Thymus (tissue), 11 donors: ENCODE results near the gene TENM4. TPM values are rescaled to one million over a fixed set of nuclear protein-coding genes. Genes with fewer than 3 reads are reported as not detected.

Experiments used
- DNase-seq, 9 donors: peaks; one replicate each; pipeline ENCODE4 v3.0.0-alpha.2; 2013; ENCODE audit warnings: low spot score in 9 of 9, low read depth in 6 of 9, missing footprints in 1 of 9
- H3K27ac ChIP-seq, 2 donors: one replicate each; pipeline ENCODE4 v1.5.1; 2013; ENCODE audit warnings: control low read depth in 1 of 2, low read depth in 1 of 2, low read length in 1 of 2, mild to moderate bottlenecking in 1 of 2, moderate library complexity in 1 of 2
- H3K27me3 ChIP-seq, 2 donors: one replicate each; pipeline ENCODE4 v1.5.1; 2013; ENCODE audit warnings: low read length in 1 of 2; ENCODE audit not compliant: control insufficient read depth in 2 of 2, insufficient read depth in 1 of 2
- H3K36me3 ChIP-seq, 2 donors: one replicate each; pipeline ENCODE4 v1.5.1; 2013; ENCODE audit warnings: low read length in 1 of 2, mild to moderate bottlenecking in 1 of 2, moderate library complexity in 1 of 2; ENCODE audit not compliant: control insufficient read depth in 2 of 2, insufficient read depth in 2 of 2
- H3K4me1 ChIP-seq, 2 donors: one replicate each; pipeline ENCODE4 v1.5.1; 2013; ENCODE audit warnings: low read length in 2 of 2; ENCODE audit not compliant: control insufficient read depth in 2 of 2, insufficient read depth in 2 of 2
- H3K4me3 ChIP-seq, 2 donors: one replicate each; pipeline ENCODE4 v1.5.1; 2013; ENCODE audit warnings: low read length in 2 of 2, control low read depth in 1 of 2, mild to moderate bottlenecking in 1 of 2
- H3K9me3 ChIP-seq, 2 donors: one replicate each; pipeline ENCODE4 v1.5.1; 2013; ENCODE audit warnings: low read length in 1 of 2, mild to moderate bottlenecking in 1 of 2; ENCODE audit not compliant: control insufficient read depth in 2 of 2, insufficient read depth in 1 of 2
- WGBS: extraction: QIAGEN DNeasy Blood & Tissue Kit; methylation state at CpG from one replicate; pipeline ENCODE4 v1.1.7; 2013; 5-methylcytosine and 5-hydroxymethylcytosine counted together
- polyA plus RNA-seq: library from polyadenylated mRNA; stranded (reverse); fragments of 200-250 nt; gene quantifications from one replicate; pipeline ENCODE4 v1.2.3, GENCODE V29; 2013
- total RNA-seq: library from RNA; stranded (reverse); fragments of 120-200 nt; gene quantifications from one replicate; pipeline ENCODE4 v1.2.4, GENCODE V29; 2013
- donor health status: healthy.

TENM4 gene
- total and polyA plus RNA-seq, 2 donors: 1.0 to 2.8 TPM

GRCh38 chr11:78662811-78663210 is 778.0 kb downstream of the TENM4 start:
- Histone ChIP-seq H3K27me3 (no peaks in the 10 kb centered on the region), H3K4me1 (no peaks in the 10 kb centered on the region), H3K9me3 (no peaks in the 10 kb centered on the region), H3K4me3 (no peak overlapping the region), H3K36me3 (no peaks in the 10 kb centered on the region), H3K27ac (no peak overlapping the region)
- no peak for DNase-seq
- WGBS: 96% methylated on average over 2 of the region's 2 CpGs

GRCh38 chr11:78660471-78660870 is 780.4 kb downstream of the TENM4 start:
- Histone ChIP-seq H3K4me1 (no peaks in the 10 kb centered on the region), H3K9me3 (no peaks in the 10 kb centered on the region), H3K4me3 (no peak overlapping the region), H3K27me3 (no peaks in the 10 kb centered on the region), H3K27ac (no peak overlapping the region), H3K36me3 (no peaks in the 10 kb centered on the region)
- 97% methylated on average over 4 of the region's 4 CpGs for WGBS
- no peak for DNase-seq

- H3K4me1 ChIP-seq: no peaks in the 10 kb centered on the region
- no peak overlapping the region for H3K4me3 ChIP-seq
- no peaks in the 10 kb centered on the region for H3K27me3 ChIP-seq
- WGBS: 85% methylated on average over 11 of the region's 11 CpGs
- H3K36me3 ChIP-seq: no peaks in the 10 kb centered on the region
- peak in 1 of 9 donors; percentile 7 for DNase-seq
- H3K9me3 ChIP-seq: no peaks in the 10 kb centered on the region
- H3K27ac ChIP-seq: no peak overlapping the region
Observed at GRCh38 chr11:78659326-78660270, 781.2 kb downstream of the TENM4 start.

- Histone ChIP-seq H3K27ac (no peak overlapping the region), H3K4me3 (no peak overlapping the region), H3K9me3 (no peaks in the 10 kb centered on the region), H3K4me1 (no peaks in the 10 kb centered on the region), H3K27me3 (no peaks in the 10 kb centered on the region), H3K36me3 (no peaks in the 10 kb centered on the region)
- 96% methylated on average over 31 of the region's 31 CpGs for WGBS
- no peak for DNase-seq
Observed at GRCh38 chr11:78657968-78658839, 782.6 kb downstream of the TENM4 start.

- DNase-seq: no peak
- no peak overlapping the region for H3K4me3 ChIP-seq
- H3K9me3 ChIP-seq: no peaks in the 10 kb centered on the region
- no peaks in the 10 kb centered on the region for H3K36me3 ChIP-seq
- H3K27me3 ChIP-seq: no peaks in the 10 kb centered on the region
- 92% methylated on average over 4 of the region's 4 CpGs for WGBS
- no peak overlapping the region for H3K27ac ChIP-seq
- H3K4me1 ChIP-seq: no peaks in the 10 kb centered on the region
Observed at GRCh38 chr11:78657441-78657840, 783.4 kb downstream of the TENM4 start.

- no peak for DNase-seq
- H3K27me3 ChIP-seq: no peaks in the 10 kb centered on the region
- no peaks in the 10 kb centered on the region for H3K36me3 ChIP-seq
- WGBS: 95% methylated on average over 6 of the region's 6 CpGs
- H3K4me1 ChIP-seq: no peaks in the 10 kb centered on the region
- H3K27ac ChIP-seq: no peak overlapping the region
- H3K9me3 ChIP-seq: no peaks in the 10 kb centered on the region
- H3K4me3 ChIP-seq: no peak overlapping the region
Observed at GRCh38 chr11:78656984-78657383, 783.8 kb downstream of the TENM4 start.

- no peak for DNase-seq
- Histone ChIP-seq H3K27me3 (no peaks in the 10 kb centered on the region), H3K9me3 (no peaks in the 10 kb centered on the region), H3K4me3 (no peak overlapping the region), H3K27ac (no peak overlapping the region), H3K36me3 (no peaks in the 10 kb centered on the region), H3K4me1 (no peaks in the 10 kb centered on the region)
- WGBS: 90% methylated on average over 4 of the region's 4 CpGs
Observed at GRCh38 chr11:78656327-78656726, 784.5 kb downstream of the TENM4 start.

GRCh38 chr11:78655561-78655960 is 785.3 kb downstream of the TENM4 start:
- H3K27me3 ChIP-seq: no peaks in the 10 kb centered on the region
- no peak for DNase-seq
- H3K36me3 ChIP-seq: no peaks in the 10 kb centered on the region
- no peaks in the 10 kb centered on the region for H3K9me3 ChIP-seq
- 98% methylated on average over 5 of the region's 5 CpGs for WGBS
- H3K4me3 ChIP-seq: no peak overlapping the region
- no peak overlapping the region for H3K27ac ChIP-seq
- no peaks in the 10 kb centered on the region for H3K4me1 ChIP-seq

GRCh38 chr11:78654866-78655265 is 786.0 kb downstream of the TENM4 start:
- H3K27ac ChIP-seq: no peak overlapping the region
- WGBS: 97% methylated on average over 5 of the region's 5 CpGs
- no peaks in the 10 kb centered on the region for H3K36me3 ChIP-seq
- H3K4me3 ChIP-seq: no peak overlapping the region
- H3K27me3 ChIP-seq: no peaks in the 10 kb centered on the region
- DNase-seq: no peak
- H3K4me1 ChIP-seq: no peaks in the 10 kb centered on the region
- no peaks in the 10 kb centered on the region for H3K9me3 ChIP-seq
